Occipital lobe (tissue), 2 donors: Measurements from ENCODE around the gene IRF2BP1. TPM values are rescaled to one million over a fixed set of nuclear protein-coding genes. Genes with fewer than 3 reads are reported as not detected.

Source experiments
- DNase-seq: peaks from one replicate; lab custom pipeline; 2025; lab: John Stamatoyannopoulos, UW
- total RNA-seq: library from RNA; depleted of rRNA; stranded (reverse); fragments of >200 nt; gene quantifications from one replicate; pipeline ENCODE4 v1.2.3, GENCODE V29; 2014

The IRF2BP1 gene
- total RNA-seq, 1 donor from 2014 or later: 32.1 TPM

GRCh38 chr19:45863335-45863839, 22.6 kb downstream of the IRF2BP1 start:
- DNase-seq: no peak

- DNase-seq: peak; percentile 99
These were observed 23.2 kb downstream of the IRF2BP1 start, which contains the start of gene SYMPK for GRCh38 chr19:45862564-45863334. TSS of gene SYMPK (minus strand) at chr19:45863147. CDS start at chr19:45854495, 8,652 bp downstream.

GRCh38 chr19:45862271-45862563, 23.7 kb downstream of the IRF2BP1 start:
- no peak for DNase-seq

GRCh38 chr19:45860359-45861259, 25.3 kb downstream of the IRF2BP1 start:
- no peak for DNase-seq

GRCh38 chr19:45854167-45854778, 31.7 kb downstream of the IRF2BP1 start:
- no peak for DNase-seq

- DNase-seq: no peak
These were observed 33.0 kb downstream of the IRF2BP1 start for GRCh38 chr19:45852983-45853382.

GRCh38 chr19:45852145-45852750, 33.7 kb downstream of the IRF2BP1 start:
- DNase-seq: no peak

- no peak for DNase-seq
These were observed 37.0 kb downstream of the IRF2BP1 start for GRCh38 chr19:45848922-45849321.

- DNase-seq: no peak
These were observed 38.3 kb downstream of the IRF2BP1 start for GRCh38 chr19:45847663-45848062.

- no peak for DNase-seq
These were observed 43.7 kb downstream of the IRF2BP1 start for GRCh38 chr19:45842198-45842597.

- no peak for DNase-seq
These were observed 51.0 kb downstream of the IRF2BP1 start for GRCh38 chr19:45834970-45835369.

Other genes starting within 250 kb of the IRF2BP1 start
- 15.8 TPM for gene EML2, start 246.7 kb downstream of the IRF2BP1 start, total RNA-seq
- gene GIPR, start 217.9 kb downstream of the IRF2BP1 start, total RNA-seq: not detected
- 108 TPM for gene SNRPD2, start 194.2 kb downstream of the IRF2BP1 start, total RNA-seq
- gene QPCTL, start 193.5 kb downstream of the IRF2BP1 start, total RNA-seq: 8.0 TPM
- 11.4 TPM for gene FBXO46, start 155.2 kb downstream of the IRF2BP1 start, total RNA-seq
- gene MEIOSIN, start 152.7 kb downstream of the IRF2BP1 start, total RNA-seq: not detected
- 1.2 TPM for gene SIX5, start 116.9 kb downstream of the IRF2BP1 start, total RNA-seq
- 16.7 TPM for gene DMPK, start 103.7 kb downstream of the IRF2BP1 start, total RNA-seq
- 41.0 TPM for gene DMWD, start 93.3 kb downstream of the IRF2BP1 start, total RNA-seq
- 0.16 TPM for gene RSPH6A, start 70.8 kb downstream of the IRF2BP1 start, total RNA-seq
- 16.4 TPM for gene SYMPK, start 23.0 kb downstream of the IRF2BP1 start, total RNA-seq
- gene FOXA3, start 21.8 kb downstream of the IRF2BP1 start, total RNA-seq: not detected
- gene MYPOP, start 16.5 kb upstream of the IRF2BP1 start, total RNA-seq: 0.78 TPM
- gene NANOS2, start 28.6 kb upstream of the IRF2BP1 start, total RNA-seq: not detected
- gene NOVA2, start 87.7 kb upstream of the IRF2BP1 start, total RNA-seq: 9.4 TPM
- 5.8 TPM for gene CCDC61, start 109.3 kb upstream of the IRF2BP1 start, total RNA-seq
- gene PGLYRP1, start 136.9 kb upstream of the IRF2BP1 start, total RNA-seq: not detected
- gene IGFL4, start 154.9 kb upstream of the IRF2BP1 start, total RNA-seq: 1.6 TPM
- gene IGFL3, start 238.5 kb upstream of the IRF2BP1 start, total RNA-seq: not detected